ENCODE data around the gene HELZ. TPM values are rescaled to one million over a fixed set of nuclear protein-coding genes. Genes with fewer than 3 reads are reported as not detected.

The HELZ gene
- total RNA-seq, 1 experiment from 2014 or later = 49.8 TPM

- no peaks in the 10 kb centered on the region for H3K27me3 ChIP-seq (ENCODE audit: insufficient read depth, low read length)
- H3K23ac ChIP-seq (ENCODE audit: insufficient read length, low read depth, low read length) = no peak overlapping the region
- H3K14ac ChIP-seq (ENCODE audit: insufficient read depth, low read length) = no peak overlapping the region
- H2AK5ac ChIP-seq (ENCODE audit: insufficient read length, low read length) = no peak overlapping the region
- no peak overlapping the region for H3K56ac ChIP-seq (ENCODE audit: insufficient read length, low read depth, low read length)
- H3K27ac Mint-ChIP-seq = no peak overlapping the region
- no peaks in the 10 kb centered on the region for H3K79me1 ChIP-seq (ENCODE audit: insufficient read depth, low read depth, low read length, poor library complexity, severe bottlenecking)
- no peak for TF ChIP-seq CTCF (conservative IDR thresholded peaks at IDR 0.05)
- H4K91ac ChIP-seq (ENCODE audit: insufficient read length, low read depth, low read length) = no peak overlapping the region
- no peaks in the 10 kb centered on the region for H3K23me2 ChIP-seq (ENCODE audit: insufficient read length, low read depth, low read length, poor library complexity, severe bottlenecking)
- H3K4ac ChIP-seq (ENCODE audit: low read depth, low read length) = no peak overlapping the region
- H4K8ac ChIP-seq (replicated peaks; ENCODE audit: insufficient read length, low read depth, low read length) = no peak overlapping the region
- no peak overlapping the region for H2BK12ac ChIP-seq (ENCODE audit: insufficient read length, low read depth, low read length)
- H3K36me3 Mint-ChIP-seq (ENCODE audit: insufficient read depth in 1 of 3, low read depth in 3 of 3) = peaks cover 0 to 8% (median 4%) of the 10 kb centered on the region in 3 experiments; a peak in 4 of 7 replicates
- H3K4me1 Mint-ChIP-seq = peaks cover 4% of the 10 kb centered on the region in 2 experiments; a peak in 3 of 4 replicates
- H4K20me1 ChIP-seq (ENCODE audit: control insufficient read depth, insufficient read depth, insufficient read length) = no peaks in the 10 kb centered on the region
- no peak overlapping the region for H3K9ac ChIP-seq (ENCODE audit: extremely low read depth, insufficient read length, low read length)
- H3K27me3 Mint-ChIP-seq (ENCODE audit: low read depth) = no peaks in the 10 kb centered on the region
- H3K9me3 Mint-ChIP-seq = no peaks in the 10 kb centered on the region
- H3T11ph ChIP-seq (ENCODE audit: low read length) = no peak overlapping the region
- H3K18ac ChIP-seq (ENCODE audit: insufficient read length, low read depth, low read length) = no peak overlapping the region
- no peak overlapping the region for H2BK15ac ChIP-seq (ENCODE audit: low read depth, low read length)
- no peak overlapping the region for H2BK120ac ChIP-seq (ENCODE audit: low read depth, low read length, poor library complexity, severe bottlenecking)
- H3K4me2 ChIP-seq (ENCODE audit: insufficient read depth, insufficient read length, low read length) = no peak overlapping the region
- WGBS (ENCODE audit: extremely low coverage, insufficient read length, low lambda C conversion rate) = no CpG with 5 or more reads among the region's 7 CpGs
- no peak for DNase-seq
- no peaks in the 10 kb centered on the region for H3K9me3 ChIP-seq (ENCODE audit: control insufficient read depth, low read depth, low read length)
- no peak overlapping the region for H3K27ac ChIP-seq (ENCODE audit: insufficient read length, low read depth, low read length)
- no peak overlapping the region for H2BK5ac ChIP-seq (ENCODE audit: insufficient read length, low read length)
- no peaks in the 10 kb centered on the region for H3K4me1 ChIP-seq (ENCODE audit: insufficient read depth, low read length)
- H2BK20ac ChIP-seq (ENCODE audit: low read depth, low read length, poor library complexity, severe bottlenecking) = no peak overlapping the region
- no peak overlapping the region for H2AFZ ChIP-seq (ENCODE audit: low read length)
- H4K5ac ChIP-seq (ENCODE audit: insufficient read length, low read depth, low read length) = no peak overlapping the region
- H3K79me2 ChIP-seq (ENCODE audit: insufficient read depth, low read length) = no peaks in the 10 kb centered on the region
- no peak overlapping the region for H3K4me3 Mint-ChIP-seq
Measured at GRCh38 chr17:67076290-67076689, 168.7 kb downstream of the HELZ start.

Measured in H9 (cell line).